HG02840 (cell line): Measurements from ENCODE around the gene CDC42BPG.

Source experiments
- ATAC-seq: cut with Tn5 transposase; IDR thresholded peaks from one replicate; pipeline ENCODE4 v1.9.1; 2021; ENCODE audit warnings: mild to moderate bottlenecking, moderate library complexity, moderate number of reproducible peaks; ENCODE audit not compliant: unreplicated experiment, low FRiP score

The CDC42BPG gene

GRCh38 chr11:64879244-64879900, 34.9 kb upstream of the CDC42BPG start:
- no peak for ATAC-seq

- peak; percentile 68 for ATAC-seq
Measured at GRCh38 chr11:64878494-64879243, 34.2 kb upstream of the CDC42BPG start, which contains the start of gene EHD1. TSS of gene EHD1 (minus strand) at chr11:64878621. CDS start at chr11:64878464, 157 bp downstream.

- ATAC-seq, result peak; percentile 8
Measured at GRCh38 chr11:64878223-64878493, 33.7 kb upstream of the CDC42BPG start.

- no peak for ATAC-seq
Measured at GRCh38 chr11:64877390-64878222, 33.2 kb upstream of the CDC42BPG start.

- no peak for ATAC-seq
Measured at GRCh38 chr11:64876835-64877341, 32.4 kb upstream of the CDC42BPG start.

- no peak for ATAC-seq
Measured at GRCh38 chr11:64876229-64876750, 31.8 kb upstream of the CDC42BPG start.

- ATAC-seq, result no peak
Measured at GRCh38 chr11:64875369-64876228, 31.1 kb upstream of the CDC42BPG start.

- no peak for ATAC-seq
Measured at GRCh38 chr11:64874308-64875240, 30.1 kb upstream of the CDC42BPG start.

- ATAC-seq, result no peak
Measured at GRCh38 chr11:64872790-64873488, 28.5 kb upstream of the CDC42BPG start.

- ATAC-seq, result no peak
Measured at GRCh38 chr11:64871492-64871891, 27.0 kb upstream of the CDC42BPG start.

- ATAC-seq, result no peak
Measured at GRCh38 chr11:64870893-64871466, 26.5 kb upstream of the CDC42BPG start.

- no peak for ATAC-seq
Measured at GRCh38 chr11:64870176-64870892, 25.9 kb upstream of the CDC42BPG start.

- ATAC-seq, result no peak
Measured at GRCh38 chr11:64869571-64870175, 25.2 kb upstream of the CDC42BPG start.

GRCh38 chr11:64868904-64869570, 24.6 kb upstream of the CDC42BPG start:
- ATAC-seq, result no peak

- no peak for ATAC-seq
Measured at GRCh38 chr11:64867748-64868462, 23.5 kb upstream of the CDC42BPG start.

- no peak for ATAC-seq
Measured at GRCh38 chr11:64866173-64866491, 21.7 kb upstream of the CDC42BPG start.
